GM23248 (cell line): ENCODE data around the gene HOXA11.

Source experiments
- EZH2 ChIP-seq: fragments of 200-600 bp; sonication (generic); IDR thresholded peaks from 2 replicates; pipeline ENCODE4 v1.6.1; 2018; ENCODE audit warnings: antibody characterized with exemption, mild to moderate bottlenecking; ENCODE audit not compliant: insufficient read depth, poor library complexity, severe bottlenecking
- EZH2phosphoT487 ChIP-seq: fragments of 200-600 bp; sonication (generic); IDR thresholded peaks from 2 replicates; pipeline ENCODE4 v1.6.1; 2018; ENCODE audit warnings: antibody characterized with exemption, moderate library complexity, mild to moderate bottlenecking, low read depth; ENCODE audit not compliant: insufficient read depth

GRCh38 chr7:27181795-27182275 lies 3.2 kb downstream of the HOXA11 start:
- no peak for TF ChIP-seq EZH2phosphoT487
- no peak for TF ChIP-seq EZH2
